Activated B cell treated with CpG ODN at 0.5 μM for 24 hours (primary cell): Measurements from ENCODE around the gene UBE2V1. TPM values are rescaled to one million over a fixed set of nuclear protein-coding genes. Genes with fewer than 3 reads are reported as not detected.

Experiments
- ATAC-seq: fragments of 200-7000 bp; cut with Tn5 transposase; one replicate; pipeline ENCODE4 v1.10.0; 2021; ENCODE audit warnings: low read depth, mild to moderate bottlenecking, moderate library complexity
- CTCF ChIA-PET: fragments of 350-600 bp; sonication (Branson Sonifier 250); formaldehyde crosslinking; loops from one replicate; lab custom pipeline; 2021; ENCODE audit warnings: antibody characterized with exemption; lab: Charles Lee
- POLR2A ChIA-PET: fragments of 350-600 bp; sonication (Branson Sonifier 250); formaldehyde crosslinking; loops from one replicate; lab custom pipeline; 2021; ENCODE audit warnings: antibody characterized with exemption; lab: Charles Lee
- DNase-seq: peaks from one replicate; pipeline ENCODE4 v3.0.0; 2022
- H3K27ac Mint-ChIP-seq: one replicate; pipeline ENCODE4 v1.8.0; 2020; ENCODE audit warnings: mixed read lengths
- H3K27me3 Mint-ChIP-seq: one replicate; pipeline ENCODE4 v1.8.0; 2021; ENCODE audit warnings: mixed read lengths
- H3K36me3 Mint-ChIP-seq: one replicate; pipeline ENCODE4 v1.8.0; 2021; ENCODE audit warnings: low read depth, mixed read lengths
- H3K4me1 Mint-ChIP-seq: one replicate; pipeline ENCODE4 v1.8.0; 2021; ENCODE audit warnings: mixed read lengths
- H3K4me3 Mint-ChIP-seq: one replicate; pipeline ENCODE4 v1.8.0; 2020; ENCODE audit warnings: mild to moderate bottlenecking, mixed read lengths
- H3K9me3 Mint-ChIP-seq: one replicate; pipeline ENCODE4 v1.8.0; 2020; ENCODE audit warnings: mixed read lengths
- CTCF ChIP-seq: fragments of 200-600 bp; IDR thresholded peaks from one replicate; pipeline ENCODE4 v1.8.0; 2022; ENCODE audit warnings: antibody characterized with exemption, mild to moderate bottlenecking
- intact Hi-C: fragments of 100-400 bp; cut with micrococcal nuclease; formaldehyde crosslinking; loops from one replicate; pipeline ENCODE4 v1.15.1; 2024
- total RNA-seq: library from RNA; stranded (reverse); gene quantifications from 2 replicates; pipeline ENCODE4 v1.2.3, GENCODE V29; 2022

UBE2V1 gene
- total RNA-seq, 1 donor from 2014 or later, result 166 TPM

DNA sequence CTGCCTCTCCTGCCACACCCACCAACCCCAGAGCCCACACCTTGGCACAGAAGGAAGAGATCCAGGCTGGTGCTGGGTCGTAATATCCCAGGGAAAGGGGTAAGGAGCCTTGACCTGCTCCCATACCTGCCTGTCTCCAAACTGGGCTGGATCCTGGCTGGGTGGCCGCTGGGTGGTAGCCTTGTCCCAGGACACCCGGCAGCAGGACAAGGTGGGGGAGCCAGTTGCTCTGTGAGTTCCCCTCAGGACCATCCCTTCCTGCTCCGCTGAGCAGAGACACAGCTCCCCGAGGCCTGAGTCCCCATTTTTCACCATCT is 58.8 kb downstream of the UBE2V1 start:
- Mint-ChIP-seq H3K27me3 (no peaks in the 10 kb centered on the region), H3K4me1 (peaks cover 15% of the 10 kb centered on the region), H3K9me3 (no peaks in the 10 kb centered on the region), H3K27ac (no peak overlapping the region), H3K36me3 (no peaks in the 10 kb centered on the region), H3K4me3 (no peak overlapping the region)
- DNase-seq (no peak), ATAC-seq (no peak)
- intact Hi-C loops, result no loop called here
- POLR2A ChIA-PET, result no interaction called here
- TF ChIP-seq CTCF, result no peak
- CTCF ChIA-PET, result interaction anchor here (1.5 kb wide), 1 partner anchor 17 kb away, joined by 5 read pairs; no protein-coding TSS in a partner anchor

GRCh38 chr20:50053362-50054230 is 59.4 kb downstream of the UBE2V1 start:
- ATAC-seq, result no peak
- H3K27ac Mint-ChIP-seq, result no peak overlapping the region

GRCh38 chr20:50052550-50053361 is 60.2 kb downstream of the UBE2V1 start:
- Mint-ChIP-seq H3K27me3 (no peaks in the 10 kb centered on the region), H3K27ac (no peak overlapping the region), H3K36me3 (no peaks in the 10 kb centered on the region), H3K4me1 (peaks cover 22% of the 10 kb centered on the region), H3K4me3 (no peak overlapping the region), H3K9me3 (no peaks in the 10 kb centered on the region)
- intact Hi-C loops, result no loop called here
- ChIA-PET CTCF (interaction anchor here (1.7 kb wide), 1 partner anchor 19 kb away, joined by 3 read pairs; no protein-coding TSS in a partner anchor), POLR2A (interaction anchor here (0.6 kb wide), 1 partner anchor 93 kb away, joined by 4 read pairs; no protein-coding TSS in a partner anchor)
- no peak for TF ChIP-seq CTCF
- no peak for DNase-seq
- ATAC-seq, result no peak

More at GRCh38 chr20:50053362-50054230, 59.4 kb downstream of the UBE2V1 start:
- Mint-ChIP-seq H3K27me3 (no peaks in the 10 kb centered on the region), H3K9me3 (no peaks in the 10 kb centered on the region), H3K4me1 (peaks cover 16% of the 10 kb centered on the region), H3K4me3 (no peak overlapping the region), H3K36me3 (no peaks in the 10 kb centered on the region)
- ChIA-PET POLR2A (interaction anchor here (0.6 kb wide), 1 partner anchor 55 kb away, joined by 4 read pairs; no protein-coding TSS in a partner anchor), CTCF (interaction anchor here (1.5 to 1.7 kb wide), 2 partner anchors 18 kb away, joined by 3 to 5 read pairs; no protein-coding TSS in a partner anchor)
- intact Hi-C loops, result no loop called here
- TF ChIP-seq CTCF, result no peak
- no peak for DNase-seq

DNA sequence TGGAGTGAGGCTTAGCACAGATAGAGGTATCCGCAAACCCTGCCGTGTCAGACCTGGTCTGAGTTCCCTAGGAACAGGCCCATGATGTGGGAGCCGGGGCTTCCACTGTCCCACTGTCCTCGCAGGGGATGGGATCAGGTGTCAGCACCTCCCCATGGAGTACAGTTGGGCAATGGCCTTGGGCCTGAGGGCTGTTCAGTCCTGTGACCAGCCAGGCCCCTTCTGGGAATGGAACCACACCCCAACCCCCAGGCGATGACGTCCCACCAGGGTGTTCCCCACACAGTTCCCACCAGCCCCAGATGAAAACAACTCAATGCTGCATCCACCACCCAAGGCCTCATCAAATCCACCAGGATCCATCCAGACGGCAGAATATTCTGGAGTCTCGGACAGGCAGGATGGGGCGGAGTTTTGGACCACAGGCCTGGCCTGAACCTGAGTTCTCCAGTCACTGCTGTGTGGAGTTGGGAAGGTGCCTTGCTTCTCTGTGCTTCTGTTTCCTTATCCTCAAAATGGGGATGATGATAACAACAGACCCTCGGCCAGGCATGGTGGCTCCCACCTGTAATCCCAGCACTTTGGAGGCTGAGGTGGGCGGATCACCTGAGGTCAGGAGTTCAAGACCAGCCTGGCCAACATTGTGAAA is 62.2 kb downstream of the UBE2V1 start:
- H3K36me3 Mint-ChIP-seq, result no peaks in the 10 kb centered on the region
- TF ChIP-seq CTCF, result no peak
- H3K4me3 Mint-ChIP-seq, result no peak overlapping the region
- CTCF ChIA-PET, result no interaction called here
- intact Hi-C loops, result no loop called here
- no peaks in the 10 kb centered on the region for H3K27me3 Mint-ChIP-seq
- POLR2A ChIA-PET, result no interaction called here
- peaks cover under 1% of the 10 kb centered on the region for H3K9me3 Mint-ChIP-seq
- ATAC-seq (no peak), DNase-seq (no peak)
- peaks cover 37% of the 10 kb centered on the region for H3K4me1 Mint-ChIP-seq
- H3K27ac Mint-ChIP-seq, result no peak overlapping the region
